Parathyroid adenoma (tissue), 2 donors: ENCODE data around the gene PXK.

Source experiments
- H2AFZ ChIP-seq: fragments of 300-600 bp; sonication (generic); one replicate; pipeline ENCODE4 v1.7.0; 2017; ENCODE audit warnings: antibody characterized with exemption, mild to moderate bottlenecking
- H3K27ac ChIP-seq: fragments of 300-600 bp; sonication (generic); one replicate; pipeline ENCODE4 v1.7.0; 2017
- H3K27me3 ChIP-seq: fragments of 300-600 bp; sonication (generic); one replicate; pipeline ENCODE4 v1.7.0; 2017; ENCODE audit warnings: low read length; ENCODE audit not compliant: control insufficient read depth, insufficient read depth
- H3K36me3 ChIP-seq: fragments of 300-600 bp; sonication (generic); one replicate; pipeline ENCODE4 v1.7.0; 2017; ENCODE audit warnings: low read length; ENCODE audit not compliant: control insufficient read depth, insufficient read depth
- H3K4me1 ChIP-seq: fragments of 300-600 bp; sonication (generic); one replicate; pipeline ENCODE4 v1.7.0; 2017; ENCODE audit warnings: control low read depth
- H3K4me2 ChIP-seq: fragments of 300-600 bp; sonication (generic); one replicate; pipeline ENCODE4 v1.7.0; 2017; ENCODE audit warnings: low read length
- H3K4me3 ChIP-seq: fragments of 300-600 bp; sonication (generic); one replicate; pipeline ENCODE4 v1.7.0; 2017; ENCODE audit warnings: low read depth, low read length
- H3K79me2 ChIP-seq: fragments of 300-600 bp; sonication (generic); one replicate; pipeline ENCODE4 v1.7.0; 2017; ENCODE audit warnings: control low read depth
- H3K9ac ChIP-seq: fragments of 300-600 bp; sonication (generic); one replicate; pipeline ENCODE4 v1.7.0; 2017; ENCODE audit warnings: mild to moderate bottlenecking
- H3K9me3 ChIP-seq: fragments of 300-600 bp; sonication (generic); one replicate; pipeline ENCODE4 v1.7.0; 2017; ENCODE audit warnings: low read length; ENCODE audit not compliant: control insufficient read depth
- CTCF ChIP-seq: fragments of 300-600 bp; sonication (generic); IDR thresholded peaks from one replicate; pipeline ENCODE4 v1.7.0; 2017; ENCODE audit warnings: antibody characterized with exemption, mild to moderate bottlenecking
- donor health status: primary hyperparathyroidism.

The PXK gene

DNA sequence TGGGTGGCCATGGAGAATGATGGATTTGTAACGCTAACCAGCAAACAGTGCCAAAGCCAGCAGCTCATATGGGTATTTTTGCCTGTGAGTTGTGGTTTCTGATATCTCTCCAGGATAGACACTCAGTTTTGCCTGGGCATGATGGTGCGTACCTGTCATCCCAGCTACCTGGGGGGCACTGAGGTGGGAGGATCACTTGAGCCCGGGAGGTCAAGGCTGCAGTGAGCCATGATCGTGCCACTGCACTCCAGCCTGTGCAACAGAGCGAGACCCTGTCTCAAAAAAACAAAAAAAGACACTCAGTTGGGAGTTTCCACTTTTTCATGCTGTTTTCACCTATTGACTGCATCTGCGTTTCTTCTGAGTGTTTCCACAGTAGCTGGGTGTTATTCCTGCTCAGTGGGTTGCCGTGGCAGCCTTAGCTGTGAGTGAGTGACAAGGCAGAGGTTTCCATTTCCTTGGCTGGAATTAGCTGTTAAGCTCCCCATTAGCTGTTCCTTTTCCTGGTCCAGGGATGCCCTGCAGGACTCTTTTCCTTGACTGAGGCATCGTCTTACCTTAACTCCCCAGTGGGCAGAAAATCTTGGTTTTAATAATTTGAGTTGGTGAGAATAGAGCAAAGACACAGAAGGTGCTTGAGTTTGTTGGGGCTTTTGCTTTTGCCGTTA lies 40.9 kb upstream of the PXK start:
- Histone ChIP-seq H3K36me3 (no peaks in the 10 kb centered on the region), H3K27me3 (no peaks in the 10 kb centered on the region), H2AFZ (no peak overlapping the region), H3K4me3 (no peak overlapping the region), H3K9me3 (no peaks in the 10 kb centered on the region), H3K79me2 (no peaks in the 10 kb centered on the region), H3K4me1 (no peaks in the 10 kb centered on the region), H3K27ac (no peak overlapping the region), H3K4me2 (no peak overlapping the region), H3K9ac (no peak overlapping the region)
- no peak for TF ChIP-seq CTCF

DNA sequence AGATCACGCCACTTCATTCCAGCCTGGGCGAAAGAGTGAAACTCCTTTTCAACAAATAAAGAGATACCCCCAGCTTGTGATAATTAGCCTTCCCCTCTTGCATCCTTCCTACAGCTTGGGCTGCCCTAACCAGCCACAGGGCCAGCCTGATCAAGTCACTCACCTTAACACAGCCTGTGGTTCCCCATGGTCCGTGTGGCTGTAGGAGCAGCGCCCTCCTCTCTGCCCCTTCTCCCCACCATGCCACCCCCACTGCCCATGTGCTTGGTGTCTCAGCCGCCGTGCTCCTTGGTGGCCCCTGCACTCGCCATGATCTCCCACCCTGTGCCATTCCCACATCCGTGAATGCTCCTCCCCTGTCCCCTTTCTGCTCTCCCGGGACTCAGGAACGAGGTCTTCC lies 39.8 kb upstream of the PXK start:
- TF ChIP-seq CTCF, result no peak
- Histone ChIP-seq H3K27me3 (no peaks in the 10 kb centered on the region), H2AFZ (no peak overlapping the region), H3K4me1 (no peaks in the 10 kb centered on the region), H3K4me2 (no peak overlapping the region), H3K36me3 (no peaks in the 10 kb centered on the region), H3K9ac (no peak overlapping the region), H3K4me3 (no peak overlapping the region), H3K9me3 (no peaks in the 10 kb centered on the region), H3K79me2 (no peaks in the 10 kb centered on the region), H3K27ac (no peak overlapping the region)

GRCh38 chr3:58293516-58293915 lies 39.2 kb upstream of the PXK start:
- no peak overlapping the region for H3K27ac ChIP-seq
- no peaks in the 10 kb centered on the region for H3K79me2 ChIP-seq
- H3K9ac ChIP-seq, result no peak overlapping the region
- no peak for TF ChIP-seq CTCF
- no peak overlapping the region for H3K4me3 ChIP-seq
- H3K9me3 ChIP-seq, result no peaks in the 10 kb centered on the region
- H3K4me2 ChIP-seq, result no peak overlapping the region
- H3K36me3 ChIP-seq, result no peaks in the 10 kb centered on the region
- H2AFZ ChIP-seq, result no peak overlapping the region
- H3K4me1 ChIP-seq, result no peaks in the 10 kb centered on the region
- no peaks in the 10 kb centered on the region for H3K27me3 ChIP-seq

DNA sequence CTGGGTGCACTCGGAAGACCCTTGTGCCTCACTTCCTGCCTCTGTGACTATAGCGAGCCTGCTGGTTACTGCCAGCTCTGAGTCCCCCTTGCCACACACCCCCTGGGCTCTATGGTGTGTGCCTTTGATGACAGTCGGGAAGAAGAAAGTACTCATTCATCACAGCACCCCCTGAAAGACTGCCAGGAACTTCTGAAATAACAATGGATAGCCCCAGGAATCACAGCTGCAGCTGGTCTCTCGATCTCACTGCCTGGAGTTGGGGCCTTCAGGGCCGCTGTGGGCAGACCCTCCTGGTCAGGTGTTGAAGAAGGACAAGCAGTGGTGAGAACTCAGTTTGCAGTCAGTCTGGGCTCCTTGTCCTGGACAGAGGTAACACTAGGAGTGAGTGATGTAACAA lies 36.4 kb upstream of the PXK start:
- H3K9me3 ChIP-seq, result no peaks in the 10 kb centered on the region
- TF ChIP-seq CTCF, result no peak
- H3K4me3 ChIP-seq, result no peak overlapping the region
- H3K4me1 ChIP-seq, result peaks cover 5% of the 10 kb centered on the region
- no peaks in the 10 kb centered on the region for H3K79me2 ChIP-seq
- H2AFZ ChIP-seq, result no peak overlapping the region
- no peak overlapping the region for H3K27ac ChIP-seq
- no peak overlapping the region for H3K9ac ChIP-seq
- H3K27me3 ChIP-seq, result no peaks in the 10 kb centered on the region
- H3K4me2 ChIP-seq, result no peak overlapping the region
- H3K36me3 ChIP-seq, result no peaks in the 10 kb centered on the region

GRCh38 chr3:58296843-58297242 lies 35.8 kb upstream of the PXK start:
- Histone ChIP-seq H3K36me3 (no peaks in the 10 kb centered on the region), H3K4me3 (no peak overlapping the region), H3K4me1 (peaks cover 5% of the 10 kb centered on the region), H3K27me3 (no peaks in the 10 kb centered on the region), H3K4me2 (no peak overlapping the region), H3K27ac (no peak overlapping the region), H3K79me2 (no peaks in the 10 kb centered on the region), H2AFZ (no peak overlapping the region), H3K9ac (no peak overlapping the region), H3K9me3 (no peaks in the 10 kb centered on the region)
- no peak for TF ChIP-seq CTCF
